GM19452 (cell line): ENCODE data around the gene SMAP2.

Experiments
- ATAC-seq: cut with Tn5 transposase; IDR thresholded peaks from one replicate; pipeline ENCODE4 v1.9.1; 2021; ENCODE audit not compliant: unreplicated experiment

Gene SMAP2

DNA sequence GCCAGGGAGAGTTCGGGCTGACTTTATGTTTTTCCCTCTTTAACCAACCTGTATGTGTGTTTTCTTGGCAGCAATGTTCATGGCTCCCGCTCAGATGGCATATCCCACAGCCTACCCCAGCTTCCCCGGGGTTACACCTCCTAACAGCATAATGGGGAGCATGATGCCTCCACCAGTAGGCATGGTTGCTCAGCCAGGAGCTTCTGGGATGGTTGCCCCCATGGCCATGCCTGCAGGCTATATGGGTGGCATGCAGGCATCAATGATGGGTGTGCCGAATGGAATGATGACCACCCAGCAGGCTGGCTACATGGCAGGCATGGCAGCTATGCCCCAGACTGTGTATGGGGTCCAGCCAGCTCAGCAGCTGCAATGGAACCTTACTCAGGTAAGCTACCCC lies 43.2 kb downstream of the SMAP2 start:
- no peak for ATAC-seq

GRCh38 chr1:40421431-40422384 lies 48.2 kb downstream of the SMAP2 start:
- no peak for ATAC-seq

DNA sequence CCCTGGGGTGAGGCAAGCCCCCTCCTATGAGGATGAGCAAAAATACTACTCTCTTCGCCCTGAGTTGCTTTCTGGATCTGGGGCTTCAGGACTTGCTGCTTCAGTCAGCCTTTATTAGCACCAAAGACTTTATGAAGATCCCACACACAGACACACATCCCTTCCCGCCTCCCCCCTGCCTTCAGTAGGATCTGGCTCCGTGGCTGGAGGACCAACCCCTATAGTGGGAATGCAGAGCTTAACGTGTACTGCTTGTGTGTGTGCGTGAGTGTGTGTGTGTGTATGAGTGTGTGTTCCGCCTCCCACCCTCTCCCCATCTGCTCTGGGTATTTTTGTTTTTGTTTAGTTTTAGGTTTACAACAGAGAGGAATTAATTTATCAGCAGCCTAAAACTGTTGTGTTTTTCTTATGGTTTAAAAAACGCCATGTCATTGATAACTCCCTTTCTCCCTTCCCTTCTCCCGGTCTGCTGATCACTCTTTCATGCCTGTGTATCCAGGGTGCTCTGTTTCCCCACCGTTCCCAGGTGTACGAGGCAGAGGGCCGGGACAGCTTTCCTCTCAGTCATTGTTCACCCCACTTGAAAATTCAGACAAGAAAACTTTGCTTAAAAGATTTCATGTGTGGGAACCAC lies 49.2 kb downstream of the SMAP2 start:
- ATAC-seq, result no peak

DNA sequence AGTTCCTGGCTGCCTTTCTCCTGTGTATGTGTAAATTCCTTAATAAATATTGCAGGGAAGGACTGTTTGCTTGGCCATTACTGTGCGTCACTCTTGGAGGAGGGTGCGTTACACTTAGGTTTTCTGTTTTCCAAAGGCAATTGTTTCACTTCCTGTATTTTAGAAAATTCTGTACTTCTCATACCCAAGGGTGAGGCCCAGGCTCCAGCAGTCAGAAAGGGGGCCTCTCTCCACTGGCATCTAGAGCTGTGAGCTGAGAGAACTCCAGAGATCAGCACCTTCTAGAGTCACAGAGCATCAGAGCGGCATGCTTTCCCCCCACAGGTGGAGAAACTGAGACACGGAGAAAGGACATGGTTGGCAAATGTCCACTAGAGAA lies 49.7 kb downstream of the SMAP2 start:
- no peak for ATAC-seq

- no peak for ATAC-seq
These were observed 50.6 kb downstream of the SMAP2 start for GRCh38 chr1:40423951-40424618.

GRCh38 chr1:40425198-40425597 lies 51.7 kb downstream of the SMAP2 start:
- no peak for ATAC-seq

DNA sequence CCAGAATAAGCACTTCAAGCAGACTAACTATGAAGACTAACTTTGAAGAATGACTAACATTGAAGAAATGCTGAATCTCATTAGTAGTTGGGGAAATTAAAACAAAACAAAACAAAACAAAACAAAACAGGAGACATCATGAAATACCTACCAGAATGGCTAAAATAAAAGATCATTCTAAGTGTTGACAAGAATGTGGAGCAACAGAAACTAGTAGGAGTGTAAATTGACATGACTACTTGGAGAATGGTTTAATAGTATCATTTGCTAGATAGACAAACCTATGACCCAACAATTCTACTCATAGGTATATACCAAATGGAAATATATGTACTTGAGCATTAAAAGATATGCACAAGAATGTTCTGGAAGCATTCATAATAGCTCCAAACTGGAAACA lies 57.9 kb downstream of the SMAP2 start:
- no peak for ATAC-seq

- no peak for ATAC-seq
These were observed 59.3 kb downstream of the SMAP2 start for GRCh38 chr1:40432644-40433390.

DNA sequence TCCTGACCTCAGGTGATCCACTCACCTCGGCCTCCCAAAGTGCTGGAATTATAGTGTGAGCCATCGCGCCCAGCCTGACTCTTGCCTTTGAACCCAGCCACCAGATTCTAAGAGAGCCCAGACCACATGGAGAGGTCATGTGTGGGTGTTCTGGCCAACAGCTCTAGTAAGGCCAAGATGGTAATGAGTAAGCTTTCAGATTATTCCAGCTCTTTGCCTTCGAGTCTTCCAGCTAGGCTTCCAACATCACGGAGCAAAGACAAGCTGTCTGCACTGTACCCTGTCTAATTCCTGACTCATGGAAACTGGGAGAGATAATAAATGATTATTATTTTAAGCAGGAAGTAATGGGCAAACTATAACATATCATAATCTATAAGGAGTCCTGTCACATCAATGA lies 61.9 kb downstream of the SMAP2 start:
- ATAC-seq, result no peak

GRCh38 chr1:40435876-40436275 lies 62.3 kb downstream of the SMAP2 start:
- no peak for ATAC-seq

- ATAC-seq, result no peak
These were observed 65.0 kb downstream of the SMAP2 start for GRCh38 chr1:40438391-40439015.

GRCh38 chr1:40439247-40439646 lies 65.7 kb downstream of the SMAP2 start:
- no peak for ATAC-seq

GRCh38 chr1:40449684-40450494 lies 76.4 kb downstream of the SMAP2 start, which contains the start of gene ZFP69B:
ZFP69B (plus strand) TSS chr1:40450476; CDS start chr1:40450962, 486 bp downstream.
- ATAC-seq, result peak; percentile 82

GRCh38 chr1:40450495-40451237 lies 77.1 kb downstream of the SMAP2 start:
- peak; percentile 7 for ATAC-seq

DNA sequence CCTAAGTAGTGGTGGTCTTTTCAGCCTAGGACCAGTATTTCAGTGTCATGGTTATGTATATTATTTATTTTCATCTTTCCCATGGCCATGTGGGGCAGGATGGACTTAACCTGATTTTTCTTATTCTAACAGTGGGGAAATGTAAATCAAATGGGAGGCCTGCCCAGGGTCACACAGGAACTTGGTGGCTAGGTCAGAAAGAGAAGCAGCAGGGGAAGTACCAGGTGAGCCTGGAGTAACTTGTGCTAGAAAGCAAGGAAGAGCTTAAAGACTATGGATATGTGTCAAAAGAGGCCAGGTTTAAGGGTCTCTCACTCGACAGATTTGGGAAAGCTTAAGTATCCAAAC lies 77.7 kb downstream of the SMAP2 start:
- ATAC-seq, result no peak

GRCh38 chr1:40454873-40455272 lies 81.3 kb downstream of the SMAP2 start:
- no peak for ATAC-seq

DNA sequence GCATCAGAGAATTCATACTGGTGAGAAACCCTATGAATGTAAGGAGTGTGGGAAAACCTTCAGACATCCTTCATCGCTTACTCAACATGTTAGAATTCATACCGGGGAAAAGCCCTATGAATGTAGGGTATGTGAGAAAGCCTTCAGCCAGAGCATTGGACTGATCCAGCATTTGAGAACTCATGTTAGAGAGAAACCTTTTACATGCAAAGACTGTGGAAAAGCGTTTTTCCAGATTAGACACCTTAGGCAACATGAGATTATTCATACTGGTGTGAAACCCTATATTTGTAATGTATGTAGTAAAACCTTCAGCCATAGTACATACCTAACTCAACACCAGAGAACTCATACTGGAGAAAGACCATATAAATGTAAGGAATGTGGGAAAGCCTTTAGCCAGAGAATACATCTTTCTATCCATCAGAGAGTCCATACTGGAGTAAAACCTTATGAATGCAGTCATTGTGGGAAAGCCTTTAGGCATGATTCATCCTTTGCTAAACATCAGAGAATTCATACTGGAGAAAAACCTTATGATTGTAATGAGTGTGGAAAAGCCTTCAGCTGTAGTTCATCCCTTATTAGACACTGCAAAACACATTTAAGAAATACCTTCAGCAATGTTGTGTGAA lies 89.5 kb downstream of the SMAP2 start:
- ATAC-seq, result no peak

DNA sequence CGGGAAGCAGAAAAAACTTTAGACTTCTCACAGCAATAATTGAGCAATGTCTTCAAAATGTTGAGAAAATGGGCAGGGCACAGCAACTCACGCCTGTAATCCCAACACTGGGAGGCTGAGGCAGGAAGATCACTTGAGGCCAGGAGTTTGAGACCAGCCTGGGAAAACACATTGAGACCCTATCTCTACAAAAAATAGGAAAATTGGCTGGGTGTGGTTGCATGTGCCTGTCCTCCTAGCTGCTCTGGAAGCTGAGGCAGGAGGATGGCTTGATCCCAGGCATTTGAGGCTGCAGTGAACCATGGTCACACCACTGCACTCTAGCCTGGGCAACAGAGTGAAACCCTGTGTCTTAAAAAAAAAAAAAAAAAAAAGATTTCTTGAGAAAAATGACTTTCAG lies 95.8 kb downstream of the SMAP2 start:
- no peak for ATAC-seq
